Subcutaneous adipose tissue (tissue), 4 donors: ENCODE results near the gene PURA. TPM values are rescaled to one million over a fixed set of nuclear protein-coding genes. Genes with fewer than 3 reads are reported as not detected.

Experiments used
- CTCF ChIP-seq: fragments of 450-650 bp; IDR thresholded peaks from one replicate; pipeline ENCODE4 v1.5.1; 2016; ENCODE audit warnings: low read depth, mild to moderate bottlenecking, control low read depth, antibody characterized with exemption, moderate library complexity
- total RNA-seq, 4 donors: library from RNA; depleted of rRNA; stranded (reverse); fragments of >200 nt; gene quantifications; one replicate each; pipeline ENCODE4 v1.1.0, GENCODE V29; 2016

Gene PURA
- total RNA-seq, 4 donors from 2014 or later, result 25.6 to 41.7 (median 31.5) TPM

- no peak for TF ChIP-seq CTCF
Measured at GRCh38 chr5:140103154-140103553, 10.8 kb upstream of the PURA start.

- TF ChIP-seq CTCF, result no peak
Measured at GRCh38 chr5:140104100-140104499, 9.8 kb upstream of the PURA start.

- no peak for TF ChIP-seq CTCF
Measured at GRCh38 chr5:140106101-140106500, 7.8 kb upstream of the PURA start.

- no peak for TF ChIP-seq CTCF
Measured at GRCh38 chr5:140106805-140107311, 7.1 kb upstream of the PURA start.

- no peak for TF ChIP-seq CTCF
Measured at GRCh38 chr5:140107312-140108092, 6.4 kb upstream of the PURA start.

GRCh38 chr5:140108093-140109017, 5.6 kb upstream of the PURA start:
- TF ChIP-seq CTCF, result no peak
